Measurements from ENCODE around the gene EGFL8.
"Not testable (repeated sequence)": the region's sequence is repeated elsewhere in the genome, so short reads cannot be mapped to it uniquely, and the experiment has no call there.

The EGFL8 gene

GRCh38 chr6:32194825-32195651, 30.6 kb downstream of the EGFL8 start:
- peak in 15 of 56 donors; percentile 12 to 73 (median 55) for DNase-seq

DNA sequence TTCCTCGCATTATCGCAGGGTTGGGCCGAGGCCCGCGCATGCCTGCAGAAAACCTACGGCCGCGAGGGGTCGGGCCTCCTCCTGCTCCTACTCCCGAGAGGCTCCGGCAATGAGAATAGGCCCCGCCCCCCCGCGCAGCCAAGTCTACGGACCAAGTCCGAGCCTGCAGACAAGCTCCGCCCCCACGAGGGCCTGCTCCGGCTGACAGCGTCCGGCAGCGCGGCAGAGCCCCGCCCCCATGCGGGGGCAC, 31.2 kb downstream of the EGFL8 start:
- peak; percentile 91 to 100 (median 100) for DNase-seq

DNA sequence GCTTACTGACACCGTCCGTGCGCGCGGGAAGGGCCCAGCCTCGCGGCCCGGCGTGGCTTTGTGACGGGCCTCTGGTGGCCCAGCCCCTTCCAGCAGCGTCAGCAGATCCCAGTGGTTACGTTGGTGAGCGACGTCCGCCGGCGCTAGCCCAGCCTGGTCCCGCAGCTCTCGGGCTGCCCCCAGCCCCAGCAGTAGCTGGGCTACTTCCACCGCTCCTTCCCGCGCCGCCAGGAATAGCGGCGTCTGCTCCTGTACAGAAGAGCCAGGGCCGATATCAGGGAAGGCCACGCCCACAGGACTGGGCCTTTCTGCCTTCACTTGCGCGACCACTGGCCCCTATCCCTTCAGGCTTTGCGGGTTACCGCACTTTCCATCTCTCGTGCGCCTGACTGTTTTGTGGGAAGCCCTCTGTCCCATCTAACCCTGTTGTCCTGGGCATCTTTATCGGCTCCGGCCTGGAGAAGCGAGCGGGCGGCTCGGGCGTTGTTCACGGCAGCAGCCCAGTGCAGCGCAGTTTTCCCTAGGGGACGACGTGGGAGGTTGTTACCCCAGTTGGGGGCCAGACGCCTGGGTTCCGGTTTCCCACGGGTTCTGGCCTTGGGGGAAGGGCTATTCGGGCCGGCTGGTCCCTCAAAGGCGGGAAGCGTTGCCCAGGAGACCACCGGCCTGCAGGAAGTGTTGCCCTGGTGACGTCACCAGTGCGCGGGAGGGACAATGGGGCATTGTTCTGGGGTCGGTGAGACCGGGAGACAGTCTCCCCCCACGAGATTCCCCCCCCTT, 31.7 kb downstream of the EGFL8 start:
- peak; percentile 61 to 97 (median 90) for DNase-seq

GRCh38 chr6:32196682-32197616, 32.6 kb downstream of the EGFL8 start:
- peak in 21 of 56 donors; percentile 23 to 78 (median 51) for DNase-seq

DNA sequence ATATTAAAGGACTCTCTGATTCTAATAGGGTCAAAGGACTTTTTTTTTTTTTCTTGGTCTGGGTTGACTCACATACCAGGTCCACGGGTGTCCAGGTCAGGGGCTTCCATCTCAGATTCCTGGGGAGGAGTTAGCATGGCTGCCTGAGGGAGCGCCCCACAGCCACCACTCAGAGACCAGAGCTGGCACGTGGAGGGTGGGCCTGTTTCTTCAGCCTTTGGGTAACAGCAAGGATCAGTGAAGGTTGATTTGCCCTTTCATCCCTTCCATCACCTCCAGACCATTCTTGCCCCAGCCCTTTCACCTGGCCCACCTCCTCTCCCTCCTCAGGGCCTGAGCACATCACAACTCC, 33.9 kb downstream of the EGFL8 start:
- no peak for DNase-seq

DNA sequence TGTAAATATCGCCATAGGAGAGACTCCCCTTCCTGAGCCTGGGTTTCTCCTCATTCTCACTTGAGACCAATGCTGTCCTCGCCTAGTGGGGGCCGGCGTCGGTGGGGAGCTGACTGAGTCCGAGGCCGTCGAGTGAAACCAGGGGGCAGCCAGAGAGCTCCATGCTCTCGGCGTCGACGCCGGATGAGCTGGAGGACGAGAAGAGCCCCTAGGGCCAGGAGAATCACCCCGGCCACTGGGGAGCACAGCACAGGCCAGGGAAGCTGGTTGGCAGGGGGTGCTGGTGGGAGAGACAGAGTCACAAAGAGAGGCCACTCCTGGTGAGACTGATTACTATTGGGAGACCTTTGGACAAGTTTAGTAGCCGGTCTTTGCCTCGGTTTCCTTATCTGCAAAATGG, 34.5 kb downstream of the EGFL8 start:
- DNase-seq, result no peak

GRCh38 chr6:32200711-32201475, 36.5 kb downstream of the EGFL8 start:
- no peak for DNase-seq

DNA sequence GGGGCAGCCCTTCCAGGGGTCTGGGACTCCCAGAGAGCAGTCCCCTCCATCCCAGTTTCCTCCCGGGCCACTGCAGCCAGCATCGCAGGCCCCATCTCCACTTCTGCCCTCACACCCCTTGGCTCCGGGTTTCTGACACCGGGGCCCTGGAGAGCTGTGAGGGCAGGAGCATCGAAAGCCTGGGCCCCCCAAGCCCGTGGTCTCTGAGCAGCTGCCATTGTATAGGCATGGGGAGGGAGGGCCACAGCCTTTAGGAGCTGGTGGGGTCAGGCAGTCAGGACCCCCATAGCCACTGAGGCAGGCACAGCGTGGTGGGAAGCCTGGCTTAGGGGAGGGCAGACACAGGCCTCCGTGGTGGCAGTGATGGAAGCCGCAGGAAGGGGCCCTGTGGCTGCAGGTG, 37.8 kb downstream of the EGFL8 start:
- no peak for DNase-seq

GRCh38 chr6:32203426-32204267, 39.3 kb downstream of the EGFL8 start:
- no peak for DNase-seq

DNA sequence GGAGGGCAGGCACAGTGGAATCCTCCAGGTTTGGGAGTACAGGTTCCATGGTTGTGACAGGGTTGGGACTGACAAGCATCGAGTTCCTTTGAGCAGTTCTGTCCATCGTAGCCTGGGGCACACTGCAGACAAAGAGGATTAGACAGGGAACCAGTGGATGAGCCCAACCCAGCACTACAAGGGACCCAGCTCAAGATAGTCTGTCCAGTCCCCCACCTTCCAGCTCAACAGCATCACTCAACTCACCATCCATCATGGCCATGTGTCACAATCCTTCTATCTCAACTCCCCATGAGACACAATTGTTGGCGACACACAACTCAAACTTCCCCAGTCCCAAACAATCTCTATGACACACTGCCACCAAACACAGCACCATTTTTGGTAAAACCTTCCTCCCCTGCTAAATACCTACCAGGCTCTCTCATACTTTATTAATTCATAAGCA, 39.9 kb downstream of the EGFL8 start:
- no peak for DNase-seq

- no peak for DNase-seq
These were observed 44.6 kb downstream of the EGFL8 start for GRCh38 chr6:32208996-32209395.

- no peak for DNase-seq
These were observed 45.8 kb downstream of the EGFL8 start for GRCh38 chr6:32210191-32210601.

- not testable (repeated sequence) for DNase-seq
These were observed 47.0 kb downstream of the EGFL8 start for GRCh38 chr6:32211432-32211831.

- no peak for DNase-seq
These were observed 47.8 kb downstream of the EGFL8 start for GRCh38 chr6:32212076-32212760.

DNA sequence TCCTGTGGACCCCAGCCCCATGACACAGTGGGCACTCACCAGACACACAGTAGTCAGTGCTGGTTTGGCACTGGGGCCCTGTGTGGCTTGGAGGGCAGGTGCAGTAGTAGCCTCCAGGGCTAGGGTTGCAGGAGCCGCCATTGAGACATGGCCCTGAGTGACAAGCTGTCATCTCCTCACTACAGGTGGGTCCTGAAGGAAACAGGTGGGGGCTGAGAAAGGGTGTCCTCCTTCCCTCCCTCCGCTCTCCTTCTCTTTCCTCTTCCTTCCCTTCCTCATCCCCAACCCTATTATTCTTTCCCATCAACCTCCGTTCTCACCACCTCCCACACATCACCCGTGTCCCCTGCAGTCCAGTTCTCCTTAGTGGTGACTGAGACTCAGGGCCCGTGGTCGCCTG, 49.3 kb downstream of the EGFL8 start:
- no peak for DNase-seq

GRCh38 chr6:32214126-32214525, 49.7 kb downstream of the EGFL8 start:
- DNase-seq, result no peak

GRCh38 chr6:32215617-32216016, 51.2 kb downstream of the EGFL8 start:
- no peak for DNase-seq

- no peak for DNase-seq
These were observed 51.9 kb downstream of the EGFL8 start for GRCh38 chr6:32216285-32216684.

DNA sequence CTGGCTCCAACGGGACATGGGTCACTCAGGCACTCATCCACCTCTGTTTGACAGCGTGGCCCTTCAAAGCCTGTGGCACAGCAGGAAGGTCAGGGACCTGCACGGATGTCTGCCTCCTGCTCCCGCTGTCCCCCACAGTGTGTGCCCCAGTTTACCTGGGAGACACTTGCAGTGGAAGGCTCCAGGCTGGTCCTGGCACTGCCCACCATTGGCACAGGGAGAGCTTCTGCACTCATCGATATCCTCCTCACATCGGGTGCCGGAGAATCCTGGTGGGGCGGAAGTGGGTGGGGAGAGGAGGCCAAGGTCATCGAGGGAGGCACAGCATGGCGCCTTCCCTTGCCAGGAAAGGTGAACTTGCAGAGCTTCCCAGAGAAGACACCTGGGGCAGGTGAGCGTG, 52.6 kb downstream of the EGFL8 start:
- no peak for DNase-seq

Measured in amygdala (tissue), 56 donors.